ENCODE measurements around the gene L3MBTL4. TPM values are rescaled to one million over a fixed set of nuclear protein-coding genes. Genes with fewer than 3 reads are reported as not detected.

The L3MBTL4 gene
- total RNA-seq, 1 experiment from 2014 or later = 1.4 TPM

DNA sequence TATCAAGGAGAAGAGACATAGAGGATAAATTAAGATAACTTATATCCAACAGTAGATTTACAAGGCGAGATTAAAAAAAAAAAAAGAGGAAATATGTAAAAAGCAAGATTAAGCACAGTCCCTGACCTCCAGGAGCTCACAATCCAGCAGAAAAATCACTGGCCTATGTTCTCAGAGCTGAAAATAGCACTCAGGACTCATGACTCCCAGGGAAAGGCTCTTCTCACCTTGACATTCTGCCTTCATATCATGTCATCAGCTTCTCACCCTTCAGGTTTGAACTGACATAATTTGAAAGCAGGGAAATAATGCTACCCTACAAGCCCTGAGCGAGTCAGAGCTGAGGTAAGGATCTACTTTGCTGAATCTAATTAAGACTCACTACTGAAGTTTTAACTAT is 82.8 kb downstream of the L3MBTL4 start (continued):
- TF ChIP-seq ZBTB21 (CRISPR knock-in tag; IDR thresholded peaks at IDR 0.05; ENCODE audit: borderline replicate concordance) (no peak), GTF2I (CRISPR knock-in tag; conservative IDR thresholded peaks at IDR 0.05) (no peak), PRRX2 (CRISPR knock-in tag; IDR thresholded peaks at IDR 0.05) (no peak)
- TF ChIP-seq, protein P1, sequence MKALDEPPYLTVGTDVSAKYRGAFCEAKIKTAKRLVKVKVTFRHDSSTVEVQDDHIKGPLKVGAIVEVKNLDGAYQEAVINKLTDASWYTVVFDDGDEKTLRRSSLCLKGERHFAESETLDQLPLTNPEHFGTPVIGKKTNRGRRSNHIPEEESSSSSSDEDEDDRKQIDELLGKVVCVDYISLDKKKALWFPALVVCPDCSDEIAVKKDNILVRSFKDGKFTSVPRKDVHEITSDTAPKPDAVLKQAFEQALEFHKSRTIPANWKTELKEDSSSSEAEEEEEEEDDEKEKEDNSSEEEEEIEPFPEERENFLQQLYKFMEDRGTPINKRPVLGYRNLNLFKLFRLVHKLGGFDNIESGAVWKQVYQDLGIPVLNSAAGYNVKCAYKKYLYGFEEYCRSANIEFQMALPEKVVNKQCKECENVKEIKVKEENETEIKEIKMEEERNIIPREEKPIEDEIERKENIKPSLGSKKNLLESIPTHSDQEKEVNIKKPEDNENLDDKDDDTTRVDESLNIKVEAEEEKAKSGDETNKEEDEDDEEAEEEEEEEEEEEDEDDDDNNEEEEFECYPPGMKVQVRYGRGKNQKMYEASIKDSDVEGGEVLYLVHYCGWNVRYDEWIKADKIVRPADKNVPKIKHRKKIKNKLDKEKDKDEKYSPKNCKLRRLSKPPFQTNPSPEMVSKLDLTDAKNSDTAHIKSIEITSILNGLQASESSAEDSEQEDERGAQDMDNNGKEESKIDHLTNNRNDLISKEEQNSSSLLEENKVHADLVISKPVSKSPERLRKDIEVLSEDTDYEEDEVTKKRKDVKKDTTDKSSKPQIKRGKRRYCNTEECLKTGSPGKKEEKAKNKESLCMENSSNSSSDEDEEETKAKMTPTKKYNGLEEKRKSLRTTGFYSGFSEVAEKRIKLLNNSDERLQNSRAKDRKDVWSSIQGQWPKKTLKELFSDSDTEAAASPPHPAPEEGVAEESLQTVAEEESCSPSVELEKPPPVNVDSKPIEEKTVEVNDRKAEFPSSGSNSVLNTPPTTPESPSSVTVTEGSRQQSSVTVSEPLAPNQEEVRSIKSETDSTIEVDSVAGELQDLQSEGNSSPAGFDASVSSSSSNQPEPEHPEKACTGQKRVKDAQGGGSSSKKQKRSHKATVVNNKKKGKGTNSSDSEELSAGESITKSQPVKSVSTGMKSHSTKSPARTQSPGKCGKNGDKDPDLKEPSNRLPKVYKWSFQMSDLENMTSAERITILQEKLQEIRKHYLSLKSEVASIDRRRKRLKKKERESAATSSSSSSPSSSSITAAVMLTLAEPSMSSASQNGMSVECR (CRISPR knock-in tag; IDR thresholded peaks at IDR 0.05; ENCODE audit: borderline replicate concordance) = no peak

DNA sequence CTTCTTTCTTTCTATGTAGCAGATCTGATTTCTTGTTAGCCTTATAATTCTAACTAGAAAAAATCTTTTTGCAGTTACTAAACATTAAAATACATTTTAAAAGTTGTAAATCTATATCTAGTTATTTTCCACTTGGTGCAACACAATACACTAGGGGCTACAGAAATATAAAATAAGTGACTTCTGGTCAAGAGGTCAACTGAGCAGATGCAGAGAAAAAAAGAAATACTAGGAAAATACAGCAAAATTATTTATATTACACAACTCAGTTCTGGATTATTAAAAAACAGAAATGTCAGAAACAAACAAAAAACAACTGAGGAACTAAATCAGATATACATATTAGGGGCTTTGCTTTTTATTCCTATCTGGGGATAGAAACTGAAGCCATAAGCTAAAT is 83.9 kb downstream of the L3MBTL4 start:
- no peak overlapping the region for H3K27ac Mint-ChIP-seq
- CTCF ChIA-PET = no interaction called here

More for the DNA sequence above, 83.9 kb downstream of the L3MBTL4 start:
- ATAC-seq = no peak
- no peak for TF ChIP-seq HMGA2 (CRISPR knock-in tag; IDR thresholded peaks at IDR 0.05)
- no peak for TF ChIP-seq SMAD3 (CRISPR knock-in tag; IDR thresholded peaks at IDR 0.05; ENCODE audit: borderline replicate concordance)
- TF ChIP-seq ZBTB21 (CRISPR knock-in tag; IDR thresholded peaks at IDR 0.05; ENCODE audit: borderline replicate concordance) = no peak
- no peak for TF ChIP-seq ZNF232 (CRISPR knock-in tag; IDR thresholded peaks at IDR 0.05)
- TF ChIP-seq RORB (CRISPR knock-in tag; IDR thresholded peaks at IDR 0.05) = no peak
- no peak for TF ChIP-seq PRRX2 (CRISPR knock-in tag; IDR thresholded peaks at IDR 0.05)
- no peak for TF ChIP-seq NFYB (CRISPR knock-in tag; conservative IDR thresholded peaks at IDR 0.05; ENCODE audit: low read depth)
- no peak for TF ChIP-seq PREB (CRISPR knock-in tag; IDR thresholded peaks at IDR 0.05; ENCODE audit: borderline replicate concordance)
- TF ChIP-seq NR2C2 (CRISPR knock-in tag; IDR thresholded peaks at IDR 0.05) = no peak
- TF ChIP-seq USF1 (CRISPR knock-in tag; IDR thresholded peaks at IDR 0.05) = no peak
- TF ChIP-seq ZNF317 (CRISPR knock-in tag; IDR thresholded peaks at IDR 0.05; ENCODE audit: borderline replicate concordance, low read depth) = no peak
- no peak for TF ChIP-seq TEAD4 (CRISPR knock-in tag; IDR thresholded peaks at IDR 0.05)
- TF ChIP-seq, protein P2, sequence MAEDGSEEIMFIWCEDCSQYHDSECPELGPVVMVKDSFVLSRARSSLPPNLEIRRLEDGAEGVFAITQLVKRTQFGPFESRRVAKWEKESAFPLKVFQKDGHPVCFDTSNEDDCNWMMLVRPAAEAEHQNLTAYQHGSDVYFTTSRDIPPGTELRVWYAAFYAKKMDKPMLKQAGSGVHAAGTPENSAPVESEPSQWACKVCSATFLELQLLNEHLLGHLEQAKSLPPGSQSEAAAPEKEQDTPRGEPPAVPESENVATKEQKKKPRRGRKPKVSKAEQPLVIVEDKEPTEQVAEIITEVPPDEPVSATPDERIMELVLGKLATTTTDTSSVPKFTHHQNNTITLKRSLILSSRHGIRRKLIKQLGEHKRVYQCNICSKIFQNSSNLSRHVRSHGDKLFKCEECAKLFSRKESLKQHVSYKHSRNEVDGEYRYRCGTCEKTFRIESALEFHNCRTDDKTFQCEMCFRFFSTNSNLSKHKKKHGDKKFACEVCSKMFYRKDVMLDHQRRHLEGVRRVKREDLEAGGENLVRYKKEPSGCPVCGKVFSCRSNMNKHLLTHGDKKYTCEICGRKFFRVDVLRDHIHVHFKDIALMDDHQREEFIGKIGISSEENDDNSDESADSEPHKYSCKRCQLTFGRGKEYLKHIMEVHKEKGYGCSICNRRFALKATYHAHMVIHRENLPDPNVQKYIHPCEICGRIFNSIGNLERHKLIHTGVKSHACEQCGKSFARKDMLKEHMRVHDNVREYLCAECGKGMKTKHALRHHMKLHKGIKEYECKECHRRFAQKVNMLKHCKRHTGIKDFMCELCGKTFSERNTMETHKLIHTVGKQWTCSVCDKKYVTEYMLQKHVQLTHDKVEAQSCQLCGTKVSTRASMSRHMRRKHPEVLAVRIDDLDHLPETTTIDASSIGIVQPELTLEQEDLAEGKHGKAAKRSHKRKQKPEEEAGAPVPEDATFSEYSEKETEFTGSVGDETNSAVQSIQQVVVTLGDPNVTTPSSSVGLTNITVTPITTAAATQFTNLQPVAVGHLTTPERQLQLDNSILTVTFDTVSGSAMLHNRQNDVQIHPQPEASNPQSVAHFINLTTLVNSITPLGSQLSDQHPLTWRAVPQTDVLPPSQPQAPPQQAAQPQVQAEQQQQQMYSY (CRISPR knock-in tag; IDR thresholded peaks at IDR 0.05) = no peak
- no peak for TF ChIP-seq MXD4 (CRISPR knock-in tag; IDR thresholded peaks at IDR 0.05; ENCODE audit: borderline replicate concordance)
- POLR2A ChIA-PET = no interaction called here
- no peak overlapping the region for H3K4me3 Mint-ChIP-seq
- no peaks in the 10 kb centered on the region for H3K4me1 Mint-ChIP-seq
- DNase-seq (ENCODE audit: low spot score) = no peak
- H3K36me3 Mint-ChIP-seq = 0 out of 2 replicates have a peak, but pooled peaks cover 3% of the 10 kb centered on the region
- H3K9me3 Mint-ChIP-seq = peaks cover 27% of the 10 kb centered on the region
- H3K27me3 Mint-ChIP-seq (ENCODE audit: low read depth) = no peaks in the 10 kb centered on the region

Data from WTC11 (cell line).